D721Med (cell line): ENCODE results near the gene REEP2.

Experiments
- DNase-seq: peaks from one replicate; pipeline ENCODE4 v3.0.0; 2011; ENCODE audit warnings: low spot score; ENCODE audit not compliant: insufficient read length
- FAIRE-seq: peaks from 2 replicates; lab custom pipeline; 2011; peaks lifted over from hg19 to GRCh38; lab: Jason Lieb, UNC
- CTCF ChIP-seq: IDR thresholded peaks from 2 replicates; pipeline ENCODE4 v1.5.1; 2012; ENCODE audit warnings: mild to moderate bottlenecking, control low read depth; ENCODE audit not compliant: insufficient read depth; ENCODE audit errors: missing control alignments

REEP2 gene

GRCh38 chr5:138440159-138441073 lies 1.6 kb downstream of the REEP2 start:
- no peak for DNase-seq
- no peak for FAIRE-seq
- TF ChIP-seq CTCF = no peak

- no peak for DNase-seq
- FAIRE-seq = no peak
- TF ChIP-seq CTCF = no peak
These were observed 2.4 kb downstream of the REEP2 start for GRCh38 chr5:138441221-138441620.

- DNase-seq (no peak), FAIRE-seq (no peak)
These were observed 5.4 kb downstream of the REEP2 start for GRCh38 chr5:138444078-138444773.

GRCh38 chr5:138444774-138445546 lies 6.1 kb downstream of the REEP2 start:
- DNase-seq (no peak), FAIRE-seq (no peak)
- TF ChIP-seq CTCF = no peak

More at GRCh38 chr5:138444078-138444773, 5.4 kb downstream of the REEP2 start:
- no peak for TF ChIP-seq CTCF

GRCh38 chr5:138445547-138446271 lies 6.9 kb downstream of the REEP2 start:
- no peak for DNase-seq
- FAIRE-seq = no peak
- no peak for TF ChIP-seq CTCF

- TF ChIP-seq CTCF = no peak
- DNase-seq (no peak), FAIRE-seq (no peak)
These were observed 9.2 kb downstream of the REEP2 start for GRCh38 chr5:138448070-138448469.
